GM12892 (cell line): ENCODE measurements around the gene KCNC1.

ENCODE experiments used
- POLR2A ChIP-seq: IDR thresholded peaks from 2 replicates; pipeline ENCODE4 v1.6.1; 2011; ENCODE audit warnings: low read depth, low read length, control low read depth
- POLR2AphosphoS5 ChIP-seq: IDR thresholded peaks from 2 replicates; pipeline ENCODE4 v1.6.1; 2011; ENCODE audit warnings: low read depth, low read length, control low read depth
- TAF1 ChIP-seq: IDR thresholded peaks from 2 replicates; pipeline ENCODE4 v1.6.1; 2011; ENCODE audit warnings: low read depth, mild to moderate bottlenecking, control low read depth, low read length, borderline replicate concordance

DNA sequence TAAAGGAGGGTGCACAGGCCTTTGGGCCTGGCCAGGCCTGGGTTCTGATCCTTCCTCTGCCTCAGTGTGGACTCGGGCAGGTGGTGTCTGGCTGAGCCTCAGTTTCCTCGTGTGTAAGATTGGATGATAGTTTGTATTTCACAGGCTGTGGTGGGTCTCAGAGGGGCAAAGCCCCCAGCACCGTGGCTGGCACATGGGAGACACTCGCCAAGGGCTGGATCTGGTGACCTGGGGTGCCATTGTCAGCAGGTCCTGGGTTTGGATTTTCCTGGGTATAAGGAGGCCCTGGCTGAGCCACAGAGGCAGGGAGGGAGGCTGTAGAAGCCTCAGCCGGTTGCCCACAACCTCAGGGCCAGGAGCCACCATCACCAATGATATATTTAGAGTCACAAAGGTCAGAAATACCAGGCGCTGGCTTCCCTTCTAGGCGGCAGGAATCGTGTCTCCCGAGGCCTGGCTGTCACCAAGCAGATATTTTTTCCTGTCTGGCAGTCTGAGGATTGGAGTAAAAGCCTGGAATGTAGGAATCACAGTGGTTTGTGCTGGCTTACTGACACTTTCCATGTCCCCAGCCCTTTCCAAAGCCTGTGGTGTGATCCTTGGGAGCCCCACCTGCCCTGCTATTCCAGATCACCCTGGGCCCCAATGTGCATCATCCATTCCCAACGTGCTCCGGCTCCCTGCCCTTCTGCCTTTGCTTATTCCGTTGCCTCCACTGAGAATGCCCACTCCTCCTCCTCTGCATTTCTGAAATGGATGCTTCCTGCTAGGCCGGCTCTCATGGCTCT is 15.6 kb downstream of the KCNC1 start:
- no peak for TF ChIP-seq TAF1
- TF ChIP-seq POLR2AphosphoS5: no peak
- TF ChIP-seq POLR2A: no peak
